Fibroblast of mammary gland (primary cell): ENCODE measurements around the gene GLRA3.
A peak's percentile ranks its signal among the peaks of the same experiment; 100 is the strongest.

Experiments
- DNase-seq: peaks from one replicate; pipeline ENCODE4 v3.0.0-alpha.2; 2010; ENCODE audit warnings: low read depth
- H3K4me3 ChIP-seq: 2 replicates; pipeline ENCODE4 v1.5.1; 2011; ENCODE audit warnings: low read depth, mild to moderate bottlenecking, low read length, moderate library complexity; ENCODE audit not compliant: control insufficient read depth
- CTCF ChIP-seq: conservative IDR thresholded peaks from 2 replicates; pipeline ENCODE4 v1.5.1; 2011; ENCODE audit warnings: low read depth, low read length, inconsistent platforms; ENCODE audit not compliant: control insufficient read depth, insufficient read depth

Gene GLRA3

GRCh38 chr4:174707902-174708301 lies 121.1 kb downstream of the GLRA3 start:
- DNase-seq: no peak
- no peak overlapping the region for H3K4me3 ChIP-seq
- no peak for TF ChIP-seq CTCF

- no peak for DNase-seq
- no peak for TF ChIP-seq CTCF
- H3K4me3 ChIP-seq: no peak overlapping the region
Measured at GRCh38 chr4:174707051-174707676, 121.9 kb downstream of the GLRA3 start.

GRCh38 chr4:174702979-174703478 lies 126.0 kb downstream of the GLRA3 start:
- no peak overlapping the region for H3K4me3 ChIP-seq
- no peak for TF ChIP-seq CTCF
- DNase-seq: no peak

GRCh38 chr4:174699654-174700053 lies 129.4 kb downstream of the GLRA3 start:
- H3K4me3 ChIP-seq: no peak overlapping the region
- TF ChIP-seq CTCF: no peak

GRCh38 chr4:174697896-174698295 lies 131.2 kb downstream of the GLRA3 start:
- H3K4me3 ChIP-seq: no peak overlapping the region
- peak; percentile 11 for DNase-seq
- TF ChIP-seq CTCF: no peak

More at GRCh38 chr4:174699654-174700053, 129.4 kb downstream of the GLRA3 start:
- DNase-seq: no peak

GRCh38 chr4:174697202-174697601 lies 131.8 kb downstream of the GLRA3 start:
- peak; percentile 77 for DNase-seq
- H3K4me3 ChIP-seq: no peak overlapping the region

More at GRCh38 chr4:174697202-174697601, 131.8 kb downstream of the GLRA3 start:
- TF ChIP-seq CTCF: no peak
